ENCODE measurements around the gene ITGB3BP.

ITGB3BP gene

GRCh38 chr1:63408331-63408730 lies 114.7 kb downstream of the ITGB3BP start:
- Histone ChIP-seq H3K4me1 (ENCODE audit: control insufficient read depth, insufficient read depth, low read length, poor library complexity, severe bottlenecking) (no peaks in the 10 kb centered on the region), H3K27ac (ENCODE audit: insufficient read depth, low read length, poor library complexity, severe bottlenecking) (no peak overlapping the region), H3K27me3 (replicated peaks; ENCODE audit: control insufficient read depth, insufficient read depth, low read length, poor library complexity, severe bottlenecking) (no peaks in the 10 kb centered on the region), H3K4me3 (ENCODE audit: insufficient read depth, low read depth, low read length, poor library complexity, severe bottlenecking) (no peak overlapping the region), H3K36me3 (ENCODE audit: control insufficient read depth, insufficient read depth, low read length) (peaks cover 29% of the 10 kb centered on the region), H3K9me3 (ENCODE audit: control insufficient read depth, low read length) (no peaks in the 10 kb centered on the region)
- DNase-seq = no peak

DNA sequence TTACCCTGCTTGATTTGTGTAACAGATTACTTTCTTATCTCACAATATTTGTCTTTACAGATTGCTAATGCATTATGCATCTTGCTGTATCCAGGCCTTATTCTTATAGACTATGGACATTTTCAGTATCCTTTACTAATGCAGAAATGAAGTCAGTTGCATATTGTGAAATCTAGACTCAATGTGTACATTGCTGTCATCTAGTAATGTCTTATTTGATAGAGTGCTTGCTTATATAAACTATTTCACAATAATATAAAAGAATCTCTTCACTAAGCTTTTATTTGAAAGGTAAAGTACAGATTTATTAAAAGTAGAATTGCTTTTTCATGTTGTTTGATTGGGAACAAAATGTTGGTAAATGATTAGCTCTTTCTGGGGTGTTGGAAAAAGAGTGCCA lies 116.0 kb downstream of the ITGB3BP start:
- H3K27me3 ChIP-seq (replicated peaks; ENCODE audit: control insufficient read depth, insufficient read depth, low read length, poor library complexity, severe bottlenecking) = no peaks in the 10 kb centered on the region
- H3K4me3 ChIP-seq (ENCODE audit: insufficient read depth, low read depth, low read length, poor library complexity, severe bottlenecking) = no peak overlapping the region
- H3K4me1 ChIP-seq (ENCODE audit: control insufficient read depth, insufficient read depth, low read length, poor library complexity, severe bottlenecking) = no peaks in the 10 kb centered on the region
- peaks cover 29% of the 10 kb centered on the region for H3K36me3 ChIP-seq (ENCODE audit: control insufficient read depth, insufficient read depth, low read length)
- H3K27ac ChIP-seq (ENCODE audit: insufficient read depth, low read length, poor library complexity, severe bottlenecking) = no peak overlapping the region
- no peaks in the 10 kb centered on the region for H3K9me3 ChIP-seq (ENCODE audit: control insufficient read depth, low read length)
- DNase-seq = no peak

- no peak overlapping the region for H3K27ac ChIP-seq (ENCODE audit: insufficient read depth, low read length, poor library complexity, severe bottlenecking)
- no peak for DNase-seq
- H3K4me1 ChIP-seq (ENCODE audit: control insufficient read depth, insufficient read depth, low read length, poor library complexity, severe bottlenecking) = no peaks in the 10 kb centered on the region
- no peak overlapping the region for H3K4me3 ChIP-seq (ENCODE audit: insufficient read depth, low read depth, low read length, poor library complexity, severe bottlenecking)
- no peaks in the 10 kb centered on the region for H3K27me3 ChIP-seq (replicated peaks; ENCODE audit: control insufficient read depth, insufficient read depth, low read length, poor library complexity, severe bottlenecking)
- H3K36me3 ChIP-seq (ENCODE audit: control insufficient read depth, insufficient read depth, low read length) = peaks cover 27% of the 10 kb centered on the region
- no peaks in the 10 kb centered on the region for H3K9me3 ChIP-seq (ENCODE audit: control insufficient read depth, low read length)
These were observed 117.0 kb downstream of the ITGB3BP start for GRCh38 chr1:63405987-63406386.

GRCh38 chr1:63405021-63405420 lies 118.0 kb downstream of the ITGB3BP start:
- DNase-seq = no peak
- Histone ChIP-seq H3K27ac (ENCODE audit: insufficient read depth, low read length, poor library complexity, severe bottlenecking) (no peak overlapping the region), H3K36me3 (ENCODE audit: control insufficient read depth, insufficient read depth, low read length) (peaks cover 25% of the 10 kb centered on the region), H3K4me1 (ENCODE audit: control insufficient read depth, insufficient read depth, low read length, poor library complexity, severe bottlenecking) (no peaks in the 10 kb centered on the region), H3K9me3 (ENCODE audit: control insufficient read depth, low read length) (no peaks in the 10 kb centered on the region), H3K4me3 (ENCODE audit: insufficient read depth, low read depth, low read length, poor library complexity, severe bottlenecking) (no peak overlapping the region), H3K27me3 (replicated peaks; ENCODE audit: control insufficient read depth, insufficient read depth, low read length, poor library complexity, severe bottlenecking) (no peaks in the 10 kb centered on the region)

DNA sequence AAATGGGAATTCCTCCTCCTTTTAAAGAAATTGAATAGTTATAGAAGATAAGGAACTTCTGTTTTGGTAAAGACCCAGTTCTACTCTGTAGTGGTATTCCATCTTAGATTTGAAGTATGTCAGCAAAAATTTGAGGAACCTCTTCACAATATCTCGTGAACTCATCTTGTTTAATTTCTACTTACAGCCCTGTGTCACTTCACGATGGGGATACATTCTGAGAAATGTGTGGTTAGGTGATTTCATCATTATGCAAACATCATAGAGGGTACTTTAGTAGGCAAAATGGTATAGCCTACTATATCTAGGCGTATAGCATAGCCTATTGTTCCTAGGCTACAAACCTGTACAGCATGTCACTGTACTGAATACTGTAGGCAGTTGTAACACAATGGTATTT lies 119.6 kb downstream of the ITGB3BP start:
- DNase-seq = no peak
- Histone ChIP-seq H3K4me1 (ENCODE audit: control insufficient read depth, insufficient read depth, low read length, poor library complexity, severe bottlenecking) (no peaks in the 10 kb centered on the region), H3K27me3 (replicated peaks; ENCODE audit: control insufficient read depth, insufficient read depth, low read length, poor library complexity, severe bottlenecking) (no peaks in the 10 kb centered on the region), H3K9me3 (ENCODE audit: control insufficient read depth, low read length) (no peaks in the 10 kb centered on the region), H3K27ac (ENCODE audit: insufficient read depth, low read length, poor library complexity, severe bottlenecking) (no peak overlapping the region), H3K4me3 (ENCODE audit: insufficient read depth, low read depth, low read length, poor library complexity, severe bottlenecking) (no peak overlapping the region), H3K36me3 (ENCODE audit: control insufficient read depth, insufficient read depth, low read length) (peaks cover 22% of the 10 kb centered on the region)

DNA sequence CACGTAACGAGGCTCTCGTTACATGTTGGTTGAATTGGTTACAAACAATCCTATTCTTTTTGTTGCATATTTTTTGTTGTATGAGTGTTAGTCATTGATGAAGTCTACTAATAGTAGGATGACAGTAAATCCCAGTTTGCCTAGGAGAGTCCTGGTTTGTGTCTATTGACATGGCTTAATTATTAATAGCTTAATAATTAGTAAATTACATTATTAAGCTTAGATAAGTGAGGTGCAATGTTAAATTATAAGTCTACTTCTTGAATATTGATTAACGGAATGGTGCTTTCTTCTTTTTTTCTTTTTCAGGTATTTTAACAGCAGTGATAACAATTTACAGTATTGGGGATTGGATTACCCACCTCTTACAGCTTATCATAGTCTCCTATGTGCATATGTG lies 121.1 kb downstream of the ITGB3BP start:
- Histone ChIP-seq H3K4me1 (ENCODE audit: control insufficient read depth, insufficient read depth, low read length, poor library complexity, severe bottlenecking) (no peaks in the 10 kb centered on the region), H3K27me3 (replicated peaks; ENCODE audit: control insufficient read depth, insufficient read depth, low read length, poor library complexity, severe bottlenecking) (no peaks in the 10 kb centered on the region), H3K4me3 (ENCODE audit: insufficient read depth, low read depth, low read length, poor library complexity, severe bottlenecking) (no peak overlapping the region), H3K9me3 (ENCODE audit: control insufficient read depth, low read length) (no peaks in the 10 kb centered on the region), H3K36me3 (ENCODE audit: control insufficient read depth, insufficient read depth, low read length) (peaks cover 26% of the 10 kb centered on the region), H3K27ac (ENCODE audit: insufficient read depth, low read length, poor library complexity, severe bottlenecking) (no peak overlapping the region)
- DNase-seq = no peak

Data from effector memory CD4-positive, alpha-beta T cell (primary cell).